GM12872 (cell line): ENCODE results near the gene TMEM44.

Experiments used
- TF ChIP-seq, protein P1 (sequence below): IDR thresholded peaks from 3 replicates; pipeline ENCODE4 v1.5.1; 2011; ENCODE audit warnings: low read depth, mild to moderate bottlenecking, low read length, moderate library complexity; ENCODE audit not compliant: insufficient read depth

TMEM44 gene

DNA sequence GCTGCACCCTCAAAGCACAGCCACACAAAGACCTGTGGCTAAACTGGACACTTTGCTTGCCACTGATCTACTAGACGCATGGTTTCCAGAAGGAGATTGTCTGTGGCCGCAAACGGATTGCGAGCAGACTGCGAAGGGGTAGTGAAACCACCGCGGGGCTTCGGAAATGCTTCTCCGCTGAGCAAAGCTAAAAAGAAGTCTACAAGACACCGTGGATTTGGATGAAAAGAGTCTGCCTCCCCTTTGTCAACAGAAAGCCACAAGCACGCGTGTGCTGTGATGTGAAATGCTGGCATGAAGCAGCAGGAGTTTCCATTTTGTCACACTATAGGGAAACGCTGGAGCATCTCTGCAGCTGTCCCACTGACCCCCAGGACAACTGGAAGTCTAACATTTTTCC, 63.0 kb downstream of the TMEM44 start:
- TF ChIP-seq, protein P1, sequence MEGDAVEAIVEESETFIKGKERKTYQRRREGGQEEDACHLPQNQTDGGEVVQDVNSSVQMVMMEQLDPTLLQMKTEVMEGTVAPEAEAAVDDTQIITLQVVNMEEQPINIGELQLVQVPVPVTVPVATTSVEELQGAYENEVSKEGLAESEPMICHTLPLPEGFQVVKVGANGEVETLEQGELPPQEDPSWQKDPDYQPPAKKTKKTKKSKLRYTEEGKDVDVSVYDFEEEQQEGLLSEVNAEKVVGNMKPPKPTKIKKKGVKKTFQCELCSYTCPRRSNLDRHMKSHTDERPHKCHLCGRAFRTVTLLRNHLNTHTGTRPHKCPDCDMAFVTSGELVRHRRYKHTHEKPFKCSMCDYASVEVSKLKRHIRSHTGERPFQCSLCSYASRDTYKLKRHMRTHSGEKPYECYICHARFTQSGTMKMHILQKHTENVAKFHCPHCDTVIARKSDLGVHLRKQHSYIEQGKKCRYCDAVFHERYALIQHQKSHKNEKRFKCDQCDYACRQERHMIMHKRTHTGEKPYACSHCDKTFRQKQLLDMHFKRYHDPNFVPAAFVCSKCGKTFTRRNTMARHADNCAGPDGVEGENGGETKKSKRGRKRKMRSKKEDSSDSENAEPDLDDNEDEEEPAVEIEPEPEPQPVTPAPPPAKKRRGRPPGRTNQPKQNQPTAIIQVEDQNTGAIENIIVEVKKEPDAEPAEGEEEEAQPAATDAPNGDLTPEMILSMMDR: no peak

DNA sequence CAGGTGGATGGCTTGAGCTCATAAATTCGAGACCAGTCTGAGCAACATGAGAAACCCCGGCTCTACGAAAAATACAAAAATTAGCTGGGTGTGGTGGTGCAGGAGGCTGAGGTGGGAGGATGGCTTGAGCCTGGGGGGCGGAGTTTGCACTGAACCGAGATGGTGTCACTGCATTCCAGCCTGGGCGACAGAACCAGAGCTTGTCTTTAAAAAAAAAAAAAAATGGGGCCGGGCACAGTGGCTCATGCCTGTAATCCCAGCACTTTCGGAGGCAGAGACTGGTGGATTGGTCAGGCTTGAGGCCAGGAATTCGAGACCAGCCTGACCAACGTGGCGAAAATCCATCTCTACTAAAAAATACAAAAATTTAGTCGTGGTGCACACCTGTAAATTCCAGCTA, 64.0 kb downstream of the TMEM44 start:
- TF ChIP-seq, protein P1: no peak

DNA sequence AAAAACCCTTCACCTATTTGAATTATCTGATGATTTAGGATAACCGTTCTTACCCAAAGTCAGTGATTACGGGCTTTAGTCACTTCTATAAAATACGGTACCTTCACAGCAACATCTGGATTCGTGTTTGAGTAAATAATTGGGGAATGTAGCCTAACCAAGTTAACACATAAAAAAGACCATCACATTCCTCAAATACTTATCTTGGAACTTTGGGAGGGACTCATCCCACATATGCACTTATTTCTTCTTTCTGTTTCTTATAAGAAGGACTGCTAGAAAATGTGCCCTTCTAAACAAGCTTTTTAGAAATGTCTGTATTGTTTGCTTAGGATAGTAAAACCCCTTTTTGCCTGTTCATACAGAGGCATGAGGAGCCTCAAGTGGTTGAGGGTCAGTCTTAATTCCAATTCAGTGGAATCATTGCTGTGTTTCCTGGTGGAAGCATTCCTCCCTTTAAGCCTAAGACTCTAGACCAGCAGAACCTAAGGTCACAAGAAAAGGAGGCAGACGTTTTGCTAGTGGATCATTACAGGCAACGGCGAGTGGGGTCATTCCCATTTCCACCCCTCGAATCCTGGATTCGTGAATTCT, 67.5 kb downstream of the TMEM44 start:
- TF ChIP-seq, protein P1: no peak

DNA sequence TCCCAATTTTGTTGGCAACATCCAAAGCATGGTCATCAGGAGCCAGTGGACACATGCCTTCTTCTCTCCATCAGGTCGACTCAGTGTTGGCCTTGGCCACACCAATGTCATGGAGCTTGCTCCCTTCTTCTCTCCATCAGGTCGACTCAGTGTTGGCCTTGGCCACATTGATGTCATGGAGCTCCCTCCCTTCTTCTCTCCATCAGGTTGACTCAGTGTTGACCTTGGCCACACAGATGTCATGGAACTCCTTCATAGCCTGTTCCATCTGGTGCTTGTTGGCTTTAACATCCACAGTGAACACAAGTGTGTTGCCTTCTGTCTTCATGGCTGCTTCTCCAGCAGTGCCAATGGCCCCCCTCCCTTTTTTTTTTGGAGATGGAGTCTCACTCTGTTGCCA, 70.2 kb downstream of the TMEM44 start:
- TF ChIP-seq, protein P1: no peak

DNA sequence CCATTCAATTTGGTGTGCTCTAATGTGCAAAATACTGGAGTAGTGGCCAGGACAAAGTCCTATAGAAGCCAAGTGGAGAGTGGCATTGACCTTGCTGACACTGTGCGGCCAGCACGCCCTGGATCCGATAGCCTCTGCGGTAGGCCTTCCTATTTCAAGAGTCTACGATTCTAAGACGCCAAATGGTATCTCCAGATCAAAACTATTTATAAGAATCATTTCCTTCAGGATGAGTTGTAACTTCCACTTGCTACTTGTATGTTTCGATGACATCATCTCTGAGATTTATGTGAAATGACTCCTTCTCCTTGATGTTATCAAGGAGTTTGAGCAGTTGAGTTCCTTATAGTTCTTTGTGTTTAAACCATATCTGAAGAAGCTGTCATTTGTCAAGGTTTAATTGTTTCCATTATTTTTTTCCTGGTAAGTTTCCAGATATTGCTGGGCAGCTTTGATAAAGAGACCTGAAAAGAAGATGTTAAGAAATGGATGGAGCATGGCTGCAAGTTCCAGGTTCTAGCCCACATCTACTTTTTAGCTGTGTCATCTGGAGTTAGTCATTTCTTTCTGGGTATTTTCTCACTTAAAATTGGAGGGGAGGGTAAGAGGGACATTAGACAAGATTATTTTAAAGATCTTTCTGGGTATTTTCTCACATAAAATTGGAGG, 71.8 kb downstream of the TMEM44 start:
- TF ChIP-seq, protein P1: no peak

DNA sequence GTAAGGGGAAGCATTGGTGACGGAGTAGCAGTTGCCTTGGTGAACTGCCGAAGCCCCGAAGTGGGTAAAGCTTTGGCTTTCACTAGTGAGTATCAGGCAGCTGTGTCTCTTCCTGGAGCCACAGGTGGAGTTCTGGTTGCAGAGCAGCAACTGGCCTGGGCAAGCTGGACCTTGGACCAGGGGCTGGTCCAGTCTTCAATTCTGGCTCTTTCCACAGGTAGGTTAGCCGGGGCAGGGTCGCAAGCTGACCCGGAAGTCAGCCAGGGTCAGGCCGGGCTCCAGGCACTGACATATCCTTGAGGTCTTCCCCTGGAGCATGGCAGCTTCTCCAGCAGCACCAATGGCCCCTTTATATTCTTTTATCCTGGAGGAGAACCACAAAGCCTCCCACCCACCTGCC, 73.2 kb downstream of the TMEM44 start:
- TF ChIP-seq, protein P1: no peak

DNA sequence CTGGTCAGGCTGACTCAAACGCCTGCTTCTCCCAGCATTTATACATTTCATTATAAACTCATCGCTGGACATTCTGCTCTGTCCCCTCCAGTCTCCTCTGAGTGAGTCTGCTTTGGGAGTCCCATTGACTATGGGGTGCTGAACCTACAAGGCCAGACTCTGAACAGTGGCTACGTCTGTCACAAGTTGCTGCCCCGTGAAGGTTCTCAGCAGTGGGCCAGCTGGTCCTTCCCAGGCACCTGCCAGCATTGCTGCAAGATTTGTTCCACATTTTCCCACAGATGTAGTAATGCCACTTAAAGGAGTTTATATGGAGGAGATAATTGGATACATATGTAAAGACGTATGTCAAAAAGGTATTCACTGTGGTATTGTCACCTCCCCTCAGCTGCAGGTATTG, 73.7 kb downstream of the TMEM44 start:
- TF ChIP-seq, protein P1: no peak
